Astrocyte of the cerebellum (primary cell): ENCODE measurements around the gene CNN3.
"Not testable (repeated sequence)": the region's sequence is repeated elsewhere in the genome, so short reads cannot be mapped to it uniquely, and the experiment has no call there.

Experiments
- DNase-seq: peaks from one replicate; pipeline ENCODE4 v3.0.0-alpha.2; 2011; ENCODE audit warnings: low read depth
- H3K4me3 ChIP-seq: 2 replicates; pipeline ENCODE4 v1.5.1; 2011; ENCODE audit warnings: mild to moderate bottlenecking, low read depth, low read length, moderate library complexity
- in situ Hi-C: cut with HindIII; loops from 2 replicates; pipeline ENCODE4 v1.10.0; 2017; ENCODE audit warnings: low sequenced_read_pairs
- TF ChIP-seq, protein P1 (sequence below): IDR thresholded peaks from 2 replicates; pipeline ENCODE4 v1.5.1; 2012; ENCODE audit warnings: low read length, low read depth, moderate library complexity, mild to moderate bottlenecking; ENCODE audit errors: missing control alignments

CNN3 gene

GRCh38 chr1:94951046-94951445 lies 24.1 kb upstream of the CNN3 start:
- no peak overlapping the region for H3K4me3 ChIP-seq
- TF ChIP-seq, protein P1, sequence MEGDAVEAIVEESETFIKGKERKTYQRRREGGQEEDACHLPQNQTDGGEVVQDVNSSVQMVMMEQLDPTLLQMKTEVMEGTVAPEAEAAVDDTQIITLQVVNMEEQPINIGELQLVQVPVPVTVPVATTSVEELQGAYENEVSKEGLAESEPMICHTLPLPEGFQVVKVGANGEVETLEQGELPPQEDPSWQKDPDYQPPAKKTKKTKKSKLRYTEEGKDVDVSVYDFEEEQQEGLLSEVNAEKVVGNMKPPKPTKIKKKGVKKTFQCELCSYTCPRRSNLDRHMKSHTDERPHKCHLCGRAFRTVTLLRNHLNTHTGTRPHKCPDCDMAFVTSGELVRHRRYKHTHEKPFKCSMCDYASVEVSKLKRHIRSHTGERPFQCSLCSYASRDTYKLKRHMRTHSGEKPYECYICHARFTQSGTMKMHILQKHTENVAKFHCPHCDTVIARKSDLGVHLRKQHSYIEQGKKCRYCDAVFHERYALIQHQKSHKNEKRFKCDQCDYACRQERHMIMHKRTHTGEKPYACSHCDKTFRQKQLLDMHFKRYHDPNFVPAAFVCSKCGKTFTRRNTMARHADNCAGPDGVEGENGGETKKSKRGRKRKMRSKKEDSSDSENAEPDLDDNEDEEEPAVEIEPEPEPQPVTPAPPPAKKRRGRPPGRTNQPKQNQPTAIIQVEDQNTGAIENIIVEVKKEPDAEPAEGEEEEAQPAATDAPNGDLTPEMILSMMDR = no peak
- in situ Hi-C loops = no loop called here
- DNase-seq = no peak

GRCh38 chr1:94949681-94950661 lies 23.1 kb upstream of the CNN3 start:
- no peak for DNase-seq
- no peak overlapping the region for H3K4me3 ChIP-seq
- in situ Hi-C loops = no loop called here
- TF ChIP-seq, protein P1 = no peak

DNA sequence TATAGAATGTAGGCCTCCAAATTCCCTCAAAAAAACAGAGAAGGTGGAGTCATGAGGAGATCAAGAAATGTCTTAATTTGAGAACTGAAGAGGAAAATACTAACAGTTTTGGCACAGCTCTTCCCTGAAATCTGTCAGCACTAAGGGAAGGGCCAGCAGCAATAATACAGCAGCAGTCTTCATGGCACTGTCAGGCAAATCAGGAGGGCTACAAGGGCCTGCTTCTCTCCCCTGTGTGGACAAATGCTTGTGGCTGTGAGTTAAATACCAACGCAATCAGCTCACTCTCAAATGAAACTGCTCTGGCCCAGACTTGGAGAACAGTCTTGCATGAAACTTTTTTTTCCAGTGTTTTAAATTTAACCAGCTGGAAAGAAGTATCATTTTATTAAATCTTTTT lies 20.5 kb upstream of the CNN3 start:
- TF ChIP-seq, protein P1 = no peak
- peak; percentile 55 for DNase-seq
- H3K4me3 ChIP-seq = no peak overlapping the region
- in situ Hi-C loops = no loop called here

- in situ Hi-C loops = no loop called here
- no peak overlapping the region for H3K4me3 ChIP-seq
- TF ChIP-seq, protein P1 = no peak
- DNase-seq = no peak
Measured at GRCh38 chr1:94946886-94947285, 20.0 kb upstream of the CNN3 start.

DNA sequence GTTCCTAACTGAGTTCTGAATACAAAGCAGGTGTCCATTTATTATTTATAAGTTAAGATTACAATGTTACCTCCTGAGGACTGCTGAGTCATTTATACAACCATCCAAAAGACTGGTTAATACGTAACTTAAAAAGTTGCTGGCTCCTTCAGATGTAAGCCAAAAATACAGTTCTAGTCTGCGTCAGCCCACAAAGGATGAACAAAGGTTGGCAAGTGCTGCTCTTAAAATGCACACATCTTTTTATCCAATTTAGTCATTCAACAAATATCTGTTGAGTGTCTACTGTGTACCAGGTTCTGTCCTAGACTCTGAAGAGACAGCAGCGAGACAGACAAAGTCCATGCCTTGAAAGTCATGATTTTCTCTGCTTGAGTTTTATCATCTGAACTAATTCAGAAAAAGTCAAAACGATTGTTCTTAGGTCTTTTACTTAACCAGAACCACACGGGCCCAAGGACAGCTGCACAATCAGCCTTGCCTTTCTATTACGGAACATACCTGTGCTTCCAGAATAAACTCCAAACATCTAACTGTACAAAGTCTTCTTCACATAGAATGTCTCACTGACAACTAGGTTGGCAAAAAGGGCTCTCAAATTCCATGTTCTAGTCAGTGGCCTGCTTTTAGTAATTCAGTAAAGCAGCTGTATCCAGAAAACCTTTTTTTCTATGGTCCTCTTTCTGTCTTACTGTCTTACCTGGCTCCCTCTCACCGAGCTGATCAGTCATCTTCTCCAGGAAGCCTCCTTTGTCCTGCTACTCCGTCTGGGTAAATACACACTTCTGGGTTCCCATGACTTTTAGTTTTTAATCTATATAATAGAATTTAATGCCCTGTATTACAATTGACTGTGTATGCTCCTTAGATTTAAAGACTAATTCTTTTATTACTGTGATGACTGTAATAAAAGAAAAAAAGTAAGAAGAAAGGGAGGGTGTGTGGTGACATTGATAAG lies 15.5 kb upstream of the CNN3 start:
- H3K4me3 ChIP-seq = no peak overlapping the region
- in situ Hi-C loops = no loop called here
- TF ChIP-seq, protein P1 = no peak
- DNase-seq = no peak

GRCh38 chr1:94941480-94941879 lies 14.6 kb upstream of the CNN3 start:
- H3K4me3 ChIP-seq, DNase-seq, in situ Hi-C loops: not testable (repeated sequence)
